Measurements from ENCODE around the gene CIB1. TPM values are rescaled to one million over a fixed set of nuclear protein-coding genes. Genes with fewer than 3 reads are reported as not detected.
"Not testable (repeated sequence)": the region's sequence is repeated elsewhere in the genome, so short reads cannot be mapped to it uniquely, and the experiment has no call there.

CIB1 gene
- total RNA-seq (10 to 100 TPM; 70.5 to 95.6 (median 77.7) TPM), polyA plus RNA-seq (100 to 1,000 TPM in 1 of 2 donors, 10 to 100 TPM in 1; 80.2 to 144 TPM)
- long read RNA-seq, donor 1, transcript CIB1-201 (7 exons, 1,247 nt) = major isoform, 63 of 84 reads
- long read RNA-seq, donor 1, partial matches to known transcripts = 4 of 84 reads
- long read RNA-seq, donor 1, other reads (novel, unspliced or antisense) = 13 of 84 reads
- long read RNA-seq, donor 2, transcript CIB1-201 (7 exons, 1,247 nt) = major isoform, 54 of 74 reads
- long read RNA-seq, donor 2, partial matches to known transcripts = 4 of 74 reads
- long read RNA-seq, donor 2, other reads (novel, unspliced or antisense) = 16 of 74 reads
- long read RNA-seq, donor 3, transcript CIB1-201 (7 exons, 1,247 nt) = major isoform, 23 of 28 reads
- long read RNA-seq, donor 3, partial matches to known transcripts = 1 of 28 reads
- long read RNA-seq, donor 3, other reads (novel, unspliced or antisense) = 4 of 28 reads

- TF ChIP-seq CTCF (IDR thresholded peaks at IDR 0.05) = peak in 6 of 9 donors; percentile 11 to 45 (median 27)
- no peaks in the 10 kb centered on the region for H3K27me3 ChIP-seq
These were observed at the start of gene CIB1 for GRCh38 chr15:90233387-90234095. Gene CIB1 (minus strand): TSS chr15:90233941. CDS start chr15:90233885, 56 bp downstream.

GRCh38 chr15:90281637-90282036 is 47.9 kb upstream of the CIB1 start:
- intact Hi-C loops (cut with DNase I); H3K27me3 ChIP-seq; H3K4me1 ChIP-seq; ATAC-seq; H3K9me3 ChIP-seq; DNase-seq; H3K4me3 ChIP-seq; H3K27ac ChIP-seq; H3K36me3 ChIP-seq: not testable (repeated sequence)
- WGBS, 2 donors = 68 to 86% methylated on average over 6 of the region's 6 CpGs

More at GRCh38 chr15:90233387-90234095, at the start of gene CIB1:
- H3K27ac ChIP-seq = peak within 1 kb of the TSS; percentile 77 to 98 (median 92)
- peaks cover 0 to 69% (median 16%) of the 10 kb centered on the region in 9 donors for H3K36me3 ChIP-seq
- H3K9me3 ChIP-seq = no peaks in the 10 kb centered on the region
- 0 to 1% methylated on average over 56 to 63 of the region's 63 CpGs for WGBS, 2 donors
- peaks cover 4 to 56% (median 47%) of the 10 kb centered on the region in 9 donors for H3K4me1 ChIP-seq
- intact Hi-C loops (cut with DNase I) = loop anchor here in 3 of 10 donors (2.0 to 5.0 kb wide), 3 partner anchors 34 to 131 kb away; partner anchors contain the start of genes NGRN (in 2 of the 3) and IDH2 (in 1 of the 3)
- DNase-seq (peak; percentile 97 to 98), ATAC-seq (peak; percentile 92 to 98 (median 95))
- H3K4me3 ChIP-seq = peak within 1 kb of the TSS; percentile 63 to 100 (median 90)

- WGBS, 2 donors = 92 to 97% methylated on average over 5 of the region's 5 CpGs
- ATAC-seq; H3K4me1 ChIP-seq; H3K4me3 ChIP-seq; intact Hi-C loops (cut with DNase I); H3K27me3 ChIP-seq; DNase-seq; H3K27ac ChIP-seq; H3K9me3 ChIP-seq: not testable (repeated sequence)
- peaks cover 0 to 15% (median 0%) of the 10 kb centered on the region in 9 donors for H3K36me3 ChIP-seq
These were observed 47.0 kb upstream of the CIB1 start for GRCh38 chr15:90280743-90281142.

- peaks cover 0 to 35% (median 4%) of the 10 kb centered on the region in 9 donors for H3K36me3 ChIP-seq
- H3K27ac ChIP-seq; intact Hi-C loops (cut with DNase I); H3K27me3 ChIP-seq; ATAC-seq; H3K4me1 ChIP-seq; H3K4me3 ChIP-seq; DNase-seq; H3K9me3 ChIP-seq: not testable (repeated sequence)
- 96 to 99% methylated on average over 12 of the region's 12 CpGs for WGBS, 2 donors
These were observed 44.7 kb upstream of the CIB1 start for GRCh38 chr15:90278467-90278866.

GRCh38 chr15:90271459-90272166 is 37.9 kb upstream of the CIB1 start:
- DNase-seq (no peak), ATAC-seq (peak in 5 of 8 donors; percentile 40 to 63 (median 42))
- Histone ChIP-seq H3K4me3 (no peak overlapping the region), H3K36me3 (peaks cover 0 to 91% (median 21%) of the 10 kb centered on the region in 9 donors), H3K4me1 (peaks cover 14 to 64% (median 55%) of the 10 kb centered on the region in 9 donors), H3K27ac (peak overlapping the region in 7 of 10 donors; percentile 5 to 49 (median 29)), H3K9me3 (no peaks in the 10 kb centered on the region), H3K27me3 (no peaks in the 10 kb centered on the region)
- intact Hi-C loops (cut with DNase I) = no loop called here
- no peak for TF ChIP-seq CTCF (IDR thresholded peaks at IDR 0.05)
- WGBS, 2 donors = 40 to 44% methylated on average over 7 of the region's 7 CpGs
